Activated CD4-positive, alpha-beta T cell treated with anti-CD3 and anti-CD28 coated beads, Interleukin-10, Interleukin-2, amounts not matched to agents 100 ng/mL and 50 ng/mL, durations not matched to agents 16 hours and 8 hours (primary cell): ENCODE measurements around the gene KLHL36.

Source experiments
- DNase-seq: peaks from one replicate; pipeline ENCODE4 v3.0.0-alpha.2; 2020

KLHL36 gene

DNA sequence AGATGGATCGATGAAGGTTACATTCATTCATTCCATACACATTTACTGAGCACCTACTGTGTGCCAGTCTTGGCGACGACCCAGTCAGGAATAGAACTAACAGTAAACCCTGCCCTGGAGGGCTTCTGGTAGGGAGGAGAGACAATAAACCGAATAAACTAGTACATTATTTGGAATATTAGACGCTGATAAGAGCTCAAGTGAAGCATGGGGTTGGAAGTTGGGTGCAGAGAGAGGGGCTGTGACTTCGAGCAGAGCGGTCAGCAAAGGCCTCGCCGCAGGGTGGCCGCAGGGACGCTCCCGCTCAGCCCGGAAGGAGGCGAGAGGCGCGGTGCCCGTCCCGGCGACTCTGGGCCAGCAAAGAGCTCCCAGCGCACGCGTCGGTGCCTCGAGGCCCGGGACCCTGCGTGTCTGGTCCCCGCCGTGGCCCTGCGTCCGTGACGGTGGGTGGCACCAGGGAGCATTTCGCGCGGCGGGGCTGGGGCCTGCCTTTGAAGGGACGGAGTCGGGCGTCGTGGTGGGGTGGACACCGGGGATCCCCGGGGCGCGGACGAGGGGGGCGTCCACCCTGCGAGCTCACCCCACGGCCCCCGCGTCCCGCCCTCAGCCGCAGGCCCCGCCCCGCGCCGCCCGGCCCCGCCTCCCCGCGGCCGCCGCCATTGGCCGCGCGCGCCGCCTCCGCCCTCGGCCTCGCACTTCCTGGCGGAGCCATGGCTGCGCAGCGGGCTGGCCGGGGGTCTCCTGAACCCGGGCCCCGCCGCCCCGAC is at the start of gene KLHL36:
KLHL36 (plus strand) TSS at position 684 of the 767 bp plus-strand sequence. CDS start 2,357 bp downstream, outside the sequence.
- DNase-seq = peak; percentile 74

DNA sequence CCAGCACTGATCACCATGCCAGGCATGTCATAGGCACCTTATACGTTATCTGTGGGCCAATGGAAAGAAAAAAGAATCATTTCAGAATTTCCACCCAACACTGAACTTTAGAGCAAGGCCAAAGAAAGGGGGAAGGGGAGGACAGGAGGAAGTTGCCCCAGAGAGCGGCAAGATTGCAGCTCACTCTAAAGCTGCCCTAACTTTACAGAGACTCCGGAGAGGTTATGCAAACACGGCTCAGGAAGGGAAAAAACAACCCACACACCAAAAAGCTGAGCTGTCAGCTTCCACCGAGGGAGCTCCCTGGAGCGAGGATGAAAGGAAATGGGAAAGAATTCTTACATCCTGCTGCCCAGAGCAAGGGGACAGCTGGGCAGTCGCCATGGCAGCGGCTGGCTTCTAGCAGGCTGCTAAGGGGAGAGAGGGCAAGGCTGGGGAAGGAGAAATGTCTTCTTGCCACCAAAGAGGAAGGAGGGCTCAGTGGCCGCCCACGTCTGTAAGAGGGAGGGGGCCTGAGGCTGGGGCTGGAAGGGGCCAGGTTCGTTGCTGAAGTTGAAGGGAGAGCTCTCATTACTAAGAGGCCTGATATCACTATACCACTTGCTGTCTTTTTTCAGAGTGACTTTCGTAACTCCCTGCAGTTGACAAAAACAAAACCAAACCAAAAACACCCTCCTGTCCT is 48.6 kb upstream of the KLHL36 start:
- DNase-seq = peak; percentile 72

DNA sequence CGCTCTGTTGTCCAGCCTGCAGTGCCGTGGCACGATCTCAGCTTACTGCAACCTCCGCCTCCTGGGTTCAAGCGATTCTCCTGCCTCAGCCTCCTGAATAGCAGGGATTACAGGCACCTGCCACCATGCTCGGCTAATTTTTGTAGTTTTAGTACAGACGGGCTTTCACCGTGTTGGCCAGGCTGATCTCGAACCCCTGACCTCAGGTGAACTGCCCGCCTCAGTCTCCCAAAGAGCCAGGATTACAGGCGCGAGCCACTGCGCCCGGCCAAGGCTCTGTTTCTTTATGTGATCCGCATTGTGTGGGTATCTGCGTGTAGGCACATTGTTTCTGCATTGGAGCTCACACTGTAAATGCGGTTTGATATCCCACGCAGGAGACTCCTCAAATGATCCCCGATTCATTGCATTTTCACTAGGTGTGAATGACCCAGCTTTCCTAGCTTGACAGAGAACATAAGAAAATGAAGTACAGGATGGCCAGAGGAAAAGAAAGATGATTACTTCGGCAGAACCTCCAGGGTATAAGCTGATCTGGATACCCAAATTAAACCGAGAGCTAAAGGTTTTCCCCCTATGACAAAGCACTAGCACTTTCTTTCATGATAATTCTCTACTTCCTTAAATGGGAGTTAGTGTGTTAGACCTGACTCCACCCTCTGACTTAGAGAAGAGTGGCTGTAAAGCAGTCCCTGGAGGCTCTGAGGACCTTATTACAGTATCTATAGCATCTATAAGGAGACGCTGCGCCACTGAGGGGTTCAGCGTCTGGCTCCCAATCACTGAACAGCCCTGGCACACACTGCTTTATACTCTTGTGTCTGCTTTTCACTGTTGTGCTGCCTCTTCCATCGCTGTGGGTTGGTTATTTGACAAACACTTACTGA is 47.7 kb upstream of the KLHL36 start:
- DNase-seq = peak; percentile 86

DNA sequence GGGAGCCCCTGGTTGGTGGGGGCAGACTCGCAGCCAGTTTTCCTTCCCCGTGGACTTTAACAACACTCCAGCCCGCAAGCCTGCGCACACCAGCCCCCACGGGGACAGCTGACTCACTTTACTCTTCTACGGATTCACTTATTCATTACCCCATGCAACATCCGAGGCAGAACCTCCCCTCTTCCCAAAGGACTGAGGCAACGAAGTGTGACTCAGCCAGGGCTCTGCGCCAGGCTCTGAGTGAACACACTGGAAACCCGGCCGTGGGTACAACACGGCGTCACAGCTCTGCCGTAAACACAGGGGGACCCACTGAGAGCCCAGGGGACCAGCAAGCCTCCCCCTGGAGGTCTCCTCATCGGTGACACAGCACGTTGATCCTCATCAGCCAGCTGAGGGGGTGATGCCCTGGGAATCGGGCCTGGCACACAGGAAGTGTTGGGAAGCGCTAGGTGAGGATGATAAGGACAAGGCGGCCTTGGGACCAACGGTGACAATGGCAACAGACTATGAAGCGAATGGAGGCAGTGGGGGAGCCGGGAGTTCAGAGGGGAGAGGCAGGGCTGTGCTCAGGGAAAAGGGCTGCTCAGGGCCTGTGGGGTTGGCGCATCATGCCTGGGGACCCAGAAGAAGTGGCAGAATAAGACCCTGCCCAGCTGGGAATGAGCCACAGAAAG is 45.0 kb upstream of the KLHL36 start:
- peak; percentile 51 for DNase-seq

DNA sequence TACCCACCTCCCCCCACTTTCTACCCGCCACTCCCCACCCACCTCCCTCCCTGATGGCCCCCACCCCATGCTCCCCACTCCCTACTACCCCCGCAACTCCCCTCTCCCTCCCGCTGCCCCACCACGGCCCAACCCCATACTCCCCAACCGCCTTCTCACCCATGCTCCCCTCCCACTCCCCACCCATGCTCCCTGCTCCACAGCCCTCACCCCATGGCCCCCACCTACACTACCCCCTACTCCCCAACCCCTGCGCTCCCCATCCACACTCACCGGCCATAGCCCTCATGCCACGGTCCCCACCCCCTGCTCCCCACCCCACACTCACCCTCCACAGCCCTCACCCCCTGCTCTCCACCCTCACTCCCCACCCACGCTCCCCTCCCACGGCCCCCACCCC is 44.4 kb upstream of the KLHL36 start:
- DNase-seq = no peak

DNA sequence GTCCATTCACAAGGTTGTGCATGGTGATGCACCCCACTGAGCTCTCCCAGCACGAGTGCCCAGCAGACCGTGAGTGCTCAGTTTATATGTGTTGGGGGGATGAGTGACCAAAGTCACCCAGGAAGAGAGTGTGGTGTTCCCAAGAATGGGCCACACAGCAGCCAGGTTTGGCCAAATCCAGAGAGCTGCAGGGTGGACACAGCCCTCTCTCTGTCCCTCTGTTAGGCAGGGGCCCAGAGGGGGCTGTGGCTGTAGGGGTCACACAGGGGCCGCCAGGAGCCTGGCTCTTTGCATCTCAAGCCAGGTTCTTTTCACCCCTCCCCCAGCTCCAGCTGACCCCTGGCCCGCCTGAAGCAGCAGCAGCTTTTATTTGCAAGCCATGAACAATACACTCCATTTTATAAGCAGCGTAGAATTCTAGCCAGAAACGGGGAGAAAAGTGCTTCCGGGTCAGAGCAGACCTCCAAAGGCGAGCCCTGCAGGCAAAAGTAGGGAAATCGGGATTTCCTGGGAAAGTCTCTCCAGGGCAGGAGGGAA is 43.8 kb upstream of the KLHL36 start:
- no peak for DNase-seq

DNA sequence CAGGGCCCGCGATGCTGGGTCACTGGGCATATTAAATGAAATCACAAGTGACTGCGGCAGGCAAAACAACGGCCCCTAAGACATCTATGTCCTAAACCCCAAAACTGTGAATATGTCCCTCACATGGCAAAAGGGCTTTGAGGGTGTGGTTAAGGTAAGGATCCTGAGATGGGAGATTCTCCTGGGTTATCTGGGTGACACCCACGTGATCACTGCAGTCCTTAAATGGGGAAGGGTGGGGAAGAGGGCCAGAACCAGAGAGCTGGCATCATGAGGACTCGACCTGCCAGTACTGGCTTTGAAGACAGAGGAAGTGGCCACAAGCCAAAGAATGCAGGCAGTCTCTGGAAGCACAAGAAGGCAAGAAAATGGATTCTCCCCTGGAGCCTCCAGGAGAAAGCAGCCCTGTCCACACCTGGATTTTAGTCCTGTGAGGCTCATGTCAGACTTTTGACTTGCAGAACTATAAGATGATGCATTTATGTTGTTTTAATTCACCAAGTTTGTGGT is 42.9 kb upstream of the KLHL36 start:
- no peak for DNase-seq

DNA sequence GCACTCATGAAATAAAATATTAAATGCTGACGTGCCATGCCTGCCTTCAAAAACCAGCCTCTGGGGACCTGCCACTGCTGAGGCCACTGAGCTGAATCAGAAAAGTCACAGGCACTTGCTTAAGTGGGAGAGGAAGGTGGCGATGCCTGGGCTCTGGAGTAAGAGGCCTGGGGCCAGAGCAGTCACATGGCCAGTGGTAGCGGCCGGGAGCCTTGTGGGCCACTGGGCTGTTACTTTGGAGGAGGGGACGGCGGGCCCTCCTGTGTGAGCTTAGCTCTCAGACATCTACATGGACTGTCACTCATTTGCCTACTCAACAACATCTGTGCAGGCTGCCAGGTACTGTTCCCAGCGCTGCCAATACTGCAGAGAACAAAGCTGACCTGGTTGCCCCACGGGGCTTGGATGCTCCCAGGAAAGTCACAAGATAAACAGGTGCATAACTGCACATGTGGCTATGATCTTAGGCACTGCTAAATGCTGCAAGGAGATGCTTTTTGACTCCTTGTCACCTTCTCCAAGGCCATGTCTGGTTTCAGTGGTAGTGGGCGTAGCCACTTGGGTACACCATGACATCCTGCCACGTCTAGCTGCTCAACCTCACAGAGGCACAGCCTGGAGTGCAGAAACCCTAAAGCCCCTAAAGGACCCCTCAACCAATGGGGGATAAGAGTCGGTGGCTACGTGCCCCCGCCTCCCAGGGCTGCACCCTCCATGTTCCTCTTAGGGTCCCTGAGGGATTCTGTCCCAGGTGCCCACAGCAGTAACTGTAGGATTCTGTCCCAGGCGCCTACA is 42.0 kb upstream of the KLHL36 start:
- DNase-seq = peak; percentile 61

DNA sequence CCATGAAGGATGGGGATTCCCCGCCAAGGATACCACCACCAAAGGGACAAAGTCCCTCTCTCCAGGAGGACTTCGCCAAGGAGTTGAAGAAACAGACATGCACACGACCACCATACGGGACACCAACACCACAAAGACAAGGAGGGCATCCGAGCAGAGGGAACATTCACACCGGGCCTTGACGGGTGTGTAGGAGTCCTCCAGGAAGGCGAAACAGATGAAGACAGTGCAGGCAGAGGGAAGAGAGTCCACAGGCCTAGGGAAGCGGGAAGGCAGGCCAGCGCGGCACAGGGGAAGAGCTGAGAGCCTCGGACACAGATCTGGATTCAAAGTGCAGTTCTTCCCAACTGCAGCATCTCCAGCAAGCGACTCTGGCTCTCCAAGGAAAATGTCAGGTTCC is 41.2 kb upstream of the KLHL36 start:
- DNase-seq = no peak

DNA sequence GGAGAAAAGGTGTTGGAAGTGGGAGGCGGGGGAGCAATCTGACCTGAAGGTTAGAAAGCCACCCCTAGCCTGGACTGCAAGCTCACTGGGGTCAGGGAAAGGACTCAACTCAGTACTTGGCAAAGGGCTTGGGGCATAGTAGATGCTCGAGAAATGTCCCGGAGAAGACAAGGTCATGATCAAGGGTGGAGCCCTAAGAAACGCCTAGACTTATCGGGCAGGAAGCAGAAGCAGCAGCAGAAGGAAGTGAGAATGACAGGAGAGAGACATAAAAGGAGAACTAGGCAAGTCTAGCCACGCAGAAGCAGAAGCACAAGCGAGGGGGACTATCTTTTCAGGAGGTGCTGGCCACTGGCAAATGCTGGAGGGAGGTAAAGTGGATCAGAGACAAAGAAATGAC is 40.6 kb upstream of the KLHL36 start:
- DNase-seq = peak; percentile 61

DNA sequence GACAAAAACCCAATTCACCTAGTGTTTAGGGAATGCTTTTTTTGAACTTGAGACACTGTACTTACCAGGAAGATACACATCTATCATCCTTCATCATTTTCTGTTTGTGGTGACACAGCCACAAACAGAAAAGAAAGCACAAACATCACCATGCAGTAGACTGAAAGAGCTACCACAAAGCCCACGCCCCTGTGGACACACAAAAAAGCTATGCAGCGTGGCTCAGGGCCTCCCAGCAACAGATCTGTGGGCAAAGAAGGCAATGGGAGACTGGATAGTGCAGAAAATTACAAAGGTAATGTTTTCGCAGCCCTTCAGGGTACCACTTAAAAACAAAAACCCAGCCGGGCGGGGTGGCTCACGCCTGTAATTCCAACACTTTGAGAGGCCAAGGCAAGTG is 40.0 kb upstream of the KLHL36 start:
- peak; percentile 69 for DNase-seq

DNA sequence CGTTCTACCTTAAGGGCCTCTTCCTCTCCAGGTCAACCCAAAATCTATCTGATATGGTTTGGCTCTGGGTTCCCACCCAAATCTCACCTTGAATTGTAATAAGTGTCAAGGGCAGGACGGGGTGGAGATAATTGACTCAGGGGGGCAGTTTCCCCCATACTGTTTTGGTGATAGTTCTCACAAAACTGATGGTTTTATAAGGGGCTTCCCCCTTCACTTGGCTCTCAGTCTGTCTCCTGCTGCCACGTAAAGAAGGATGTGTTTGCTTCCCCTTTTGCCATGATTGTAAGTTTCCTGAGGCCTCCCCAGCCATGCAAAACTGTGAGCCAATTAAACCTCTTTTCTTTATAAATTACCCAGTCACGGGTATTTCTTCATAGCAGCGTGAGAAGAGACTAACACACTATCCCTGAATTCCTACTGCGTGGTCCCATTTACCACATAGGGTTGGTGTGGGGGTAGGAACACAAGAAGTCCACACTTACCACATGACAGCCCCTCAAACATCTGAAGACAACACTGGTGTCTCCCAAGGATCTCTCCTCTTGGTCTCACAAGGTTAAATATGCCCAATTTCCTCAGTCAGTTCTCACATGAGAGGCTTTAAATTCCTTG is 38.6 kb upstream of the KLHL36 start:
- DNase-seq = no peak

DNA sequence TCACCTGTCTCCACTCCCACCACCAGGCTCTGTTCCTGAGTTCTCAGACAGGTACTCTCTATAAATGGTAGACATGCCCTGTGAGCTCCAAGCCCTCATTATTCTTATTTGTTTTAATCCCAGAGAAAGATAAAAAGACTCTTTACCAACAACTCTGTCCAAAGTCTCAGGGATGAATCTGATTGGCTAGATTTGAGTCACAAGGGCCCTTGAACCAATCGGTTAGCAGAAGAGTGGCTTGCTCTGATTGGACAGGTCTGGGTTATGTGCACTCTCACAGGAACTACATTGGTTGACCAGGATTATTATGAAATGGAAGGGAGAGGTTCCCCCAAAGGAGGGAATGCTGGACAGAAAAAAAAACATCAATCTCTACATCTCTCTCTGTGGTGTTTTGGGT is 37.9 kb upstream of the KLHL36 start:
- peak; percentile 48 for DNase-seq

DNA sequence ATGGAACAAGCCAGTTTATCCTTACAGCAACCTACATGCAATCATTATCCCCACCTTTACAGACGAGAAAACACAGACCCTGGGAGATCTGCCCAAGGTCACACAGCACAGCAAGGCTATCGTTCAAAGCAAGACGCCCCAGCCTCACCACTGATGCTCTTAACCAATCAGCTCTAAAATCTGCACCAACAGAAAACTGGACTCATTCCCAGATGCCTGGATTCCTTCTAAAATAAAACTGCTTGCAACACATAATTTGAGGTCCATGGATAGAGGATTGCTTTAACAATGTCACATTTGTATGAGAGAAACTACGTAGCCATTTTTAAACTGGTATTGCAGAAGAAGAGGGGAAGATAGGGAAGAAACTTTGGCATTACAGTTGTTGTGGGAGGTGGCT is 37.3 kb upstream of the KLHL36 start:
- DNase-seq = no peak

DNA sequence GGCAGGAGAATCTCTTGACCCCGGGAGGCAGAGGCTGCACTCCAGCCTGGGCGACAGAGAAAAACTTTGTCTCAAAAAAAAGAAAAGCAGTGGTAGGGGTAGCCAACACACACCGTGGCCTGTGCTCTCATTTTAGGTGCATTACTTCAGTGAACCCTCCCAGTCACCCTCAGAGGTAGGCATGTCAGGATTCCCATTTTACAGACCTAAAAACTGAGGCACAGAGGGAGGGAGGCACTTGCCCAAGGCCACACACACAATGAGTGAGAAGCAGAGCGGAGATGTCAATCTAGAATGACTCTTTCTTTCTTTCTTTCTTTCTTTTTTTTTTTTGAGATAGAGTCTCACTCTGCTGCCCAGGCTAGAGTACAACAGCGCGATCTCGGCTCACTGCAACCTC is 35.6 kb upstream of the KLHL36 start:
- no peak for DNase-seq

DNA sequence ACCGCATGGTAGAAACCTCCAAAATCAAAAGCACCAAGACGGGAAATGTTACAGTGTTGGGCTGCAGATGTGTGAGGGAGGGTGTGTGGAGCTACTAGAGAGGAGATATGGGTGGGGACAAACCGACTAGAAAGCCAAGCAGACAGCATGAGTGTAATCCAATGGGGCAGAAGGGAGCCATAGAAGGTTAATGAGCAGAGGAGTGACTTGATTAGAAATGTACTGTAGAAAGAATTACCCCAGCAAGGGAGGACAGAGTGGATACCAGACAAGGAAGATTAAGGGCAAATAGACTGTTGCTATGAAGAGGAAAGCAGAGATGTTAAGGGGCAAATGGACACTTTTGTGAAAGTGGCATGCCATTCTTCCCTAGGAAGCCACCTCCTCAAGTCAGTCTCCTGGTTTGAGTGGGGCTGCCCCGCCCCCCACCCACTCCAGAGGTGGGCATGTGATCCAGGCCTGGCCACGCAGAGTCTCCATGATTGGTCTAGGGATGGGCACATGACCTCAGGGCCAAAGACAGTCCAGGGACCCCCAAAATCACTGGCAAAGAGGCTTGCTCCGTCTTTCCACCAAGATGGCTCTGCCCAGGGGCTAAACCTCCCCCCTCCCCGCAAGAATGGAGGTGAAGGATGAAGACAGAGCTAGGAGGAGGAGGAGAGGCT is 34.8 kb upstream of the KLHL36 start:
- DNase-seq = no peak

DNA sequence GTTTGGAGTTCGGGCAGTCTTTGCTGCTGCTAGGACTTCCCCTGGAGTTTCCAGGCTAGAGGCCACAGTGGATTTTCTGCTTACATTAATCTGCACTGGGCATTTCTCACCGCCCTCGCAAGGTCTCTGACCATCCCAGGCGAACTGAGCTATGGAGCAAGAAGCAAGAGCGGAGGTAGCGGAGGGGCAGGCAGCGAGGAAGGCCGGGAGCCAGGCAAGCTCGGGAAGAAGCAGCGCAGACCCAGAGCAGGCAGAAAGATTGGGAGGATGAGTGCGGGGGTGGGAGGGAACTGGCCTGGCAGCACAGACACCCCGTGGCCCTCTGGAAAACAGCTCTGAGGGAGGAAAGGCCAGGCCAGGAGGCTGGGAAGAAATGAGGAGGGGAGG is 34.2 kb upstream of the KLHL36 start:
- no peak for DNase-seq

DNA sequence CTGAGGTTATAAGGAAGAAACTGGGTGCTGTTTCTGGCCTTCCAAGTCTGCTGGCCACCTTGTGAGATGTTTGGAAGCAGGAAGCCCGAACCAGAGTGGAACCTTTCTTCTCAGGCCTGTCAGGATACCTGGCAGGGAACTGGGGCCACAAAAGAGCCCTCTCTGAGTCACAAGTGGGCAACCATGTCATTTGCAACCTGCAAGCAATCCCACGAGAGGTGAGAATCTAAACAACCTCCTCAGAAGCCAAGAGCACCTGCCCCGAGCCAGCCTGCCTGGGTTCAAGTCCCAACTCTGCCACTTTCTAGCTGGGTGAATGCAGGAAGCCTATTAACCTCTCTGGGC is 33.7 kb upstream of the KLHL36 start:
- peak; percentile 37 for DNase-seq

DNA sequence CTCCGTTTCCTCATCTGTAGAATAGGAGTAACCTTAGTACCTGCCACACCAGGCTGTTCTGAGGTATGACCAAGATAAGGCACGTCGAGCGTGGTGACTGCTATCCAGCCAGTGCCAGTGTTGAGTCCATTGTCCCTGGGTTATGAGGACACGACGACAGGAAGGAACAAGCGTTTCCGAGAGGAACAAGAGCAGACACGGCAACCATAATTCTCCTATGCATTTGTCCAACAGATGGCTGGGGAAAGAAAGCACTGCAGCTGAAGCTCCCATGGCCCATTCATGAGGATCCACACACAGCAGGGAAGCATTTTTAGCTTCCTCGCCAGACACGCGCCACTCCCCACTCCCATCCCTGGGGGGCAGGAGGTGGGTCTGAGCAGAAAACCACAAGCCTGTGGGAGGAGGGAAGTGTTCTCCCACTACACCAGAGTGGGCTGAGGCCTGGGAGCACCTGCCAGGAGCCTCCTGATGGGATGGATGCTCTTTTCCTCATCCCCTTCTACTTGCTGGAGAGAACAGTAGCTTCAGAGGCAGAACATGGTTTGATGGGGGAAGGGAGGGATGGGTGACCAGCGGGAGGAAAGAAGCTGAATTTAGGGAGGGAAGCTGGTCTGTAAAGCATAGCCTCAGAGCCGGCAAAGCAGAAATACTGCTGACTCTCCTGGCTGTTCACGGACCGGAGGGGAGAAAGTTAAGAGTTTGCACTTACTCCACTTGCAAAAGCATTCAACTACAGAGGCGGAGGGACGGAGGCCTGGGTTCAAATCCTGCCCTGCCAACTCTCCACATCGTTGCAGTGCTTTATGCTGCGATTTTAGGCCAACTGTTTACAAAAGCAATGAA is 33.1 kb upstream of the KLHL36 start:
- no peak for DNase-seq

DNA sequence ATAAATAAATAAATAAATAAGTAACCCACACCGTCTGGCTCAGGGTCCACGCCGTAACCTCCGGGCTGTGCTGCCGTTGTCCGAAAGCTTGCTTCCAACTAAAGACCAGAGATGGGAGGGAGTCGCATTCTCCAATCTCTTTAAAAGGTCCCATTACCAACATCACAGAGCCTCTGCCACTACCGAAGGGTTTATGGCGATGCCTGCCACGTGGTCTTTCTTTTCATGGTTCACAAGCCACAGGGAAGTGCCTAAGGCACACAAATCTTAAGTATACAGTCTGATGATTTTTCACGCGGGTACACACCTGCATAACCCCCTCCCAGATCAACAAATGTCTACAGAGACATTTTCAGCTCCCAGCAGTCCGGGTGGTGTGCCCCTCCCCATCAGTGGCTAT is 31.8 kb upstream of the KLHL36 start:
- DNase-seq = peak; percentile 48
